GM19043 (cell line): ENCODE results near the gene ATG16L2.

ENCODE experiments used
- ATAC-seq: cut with Tn5 transposase; IDR thresholded peaks from one replicate; pipeline ENCODE4 v1.9.1; 2021; ENCODE audit warnings: low read depth; ENCODE audit not compliant: unreplicated experiment

ATG16L2 gene

GRCh38 chr11:72814286-72815109 is at the start of gene ATG16L2:
Gene ATG16L2 (plus strand): TSS chr11:72814411. CDS start chr11:72814446, 35 bp downstream.
- ATAC-seq, result peak; percentile 40

GRCh38 chr11:72764503-72764902 is 49.7 kb upstream of the ATG16L2 start:
- ATAC-seq, result no peak

GRCh38 chr11:72766152-72766902 is 47.9 kb upstream of the ATG16L2 start:
- no peak for ATAC-seq

GRCh38 chr11:72767203-72768062 is 46.8 kb upstream of the ATG16L2 start:
- no peak for ATAC-seq

GRCh38 chr11:72768581-72768980 is 45.6 kb upstream of the ATG16L2 start:
- no peak for ATAC-seq

GRCh38 chr11:72769680-72770079 is 44.5 kb upstream of the ATG16L2 start:
- no peak for ATAC-seq

- no peak for ATAC-seq
Observed at GRCh38 chr11:72770799-72771198, 43.4 kb upstream of the ATG16L2 start.

GRCh38 chr11:72771507-72771906 is 42.7 kb upstream of the ATG16L2 start:
- no peak for ATAC-seq

- ATAC-seq, result no peak
Observed at GRCh38 chr11:72772059-72772458, 42.2 kb upstream of the ATG16L2 start.

GRCh38 chr11:72773291-72773690 is 40.9 kb upstream of the ATG16L2 start:
- ATAC-seq, result no peak

GRCh38 chr11:72773696-72774095 is 40.5 kb upstream of the ATG16L2 start:
- ATAC-seq, result no peak

GRCh38 chr11:72774499-72774898 is 39.7 kb upstream of the ATG16L2 start:
- ATAC-seq, result no peak

GRCh38 chr11:72775288-72776110 is 38.7 kb upstream of the ATG16L2 start:
- ATAC-seq, result no peak

- no peak for ATAC-seq
Observed at GRCh38 chr11:72776117-72776843, 37.9 kb upstream of the ATG16L2 start.

GRCh38 chr11:72776844-72777754 is 37.1 kb upstream of the ATG16L2 start:
- ATAC-seq, result no peak

- no peak for ATAC-seq
Observed at GRCh38 chr11:72777755-72778278, 36.4 kb upstream of the ATG16L2 start.

GRCh38 chr11:72778535-72779494 is 35.4 kb upstream of the ATG16L2 start:
- ATAC-seq, result no peak
